DMS114 treated with DMSO at 0.1 percent for 48 hours (cell line): ENCODE data around the gene FRMD4A.

Source experiments
- DNase-seq: peaks from one replicate; lab custom pipeline; 2025; ENCODE audit not compliant: unreplicated experiment; lab: John Stamatoyannopoulos, UW

FRMD4A gene

DNA sequence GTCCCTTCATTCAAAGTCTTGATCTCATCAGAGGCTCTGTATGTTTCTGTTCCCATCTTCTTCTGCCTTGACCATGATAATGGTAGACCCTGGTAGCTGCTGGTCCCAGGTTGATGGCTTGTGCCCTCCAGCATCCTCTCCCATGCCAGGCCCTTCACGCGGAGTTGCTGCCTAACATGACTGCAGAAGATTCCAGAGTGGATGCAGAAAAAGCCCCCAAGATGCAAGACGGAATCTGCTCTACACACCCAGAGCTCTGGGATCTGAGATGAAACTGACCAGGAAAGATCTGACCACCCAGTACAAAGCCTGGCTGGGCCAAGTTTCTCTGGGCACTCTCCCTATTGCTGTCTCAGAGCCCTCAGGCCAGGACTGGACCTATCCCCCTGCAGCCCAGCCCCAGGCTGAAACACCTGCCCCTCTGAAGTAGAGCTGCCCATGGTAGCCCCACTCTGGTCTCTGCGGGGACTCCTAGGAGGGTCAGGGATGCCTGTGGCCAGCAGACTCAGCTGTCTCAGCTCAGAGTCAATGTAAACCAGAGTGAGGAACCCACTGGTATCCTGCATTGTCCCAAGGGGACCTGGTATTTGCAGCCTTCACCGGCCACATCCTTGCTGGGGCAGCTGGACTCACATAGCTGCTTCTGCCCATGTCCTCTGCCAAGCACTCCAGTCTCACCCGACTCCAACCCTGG lies 9.5 kb upstream of the FRMD4A start:
- no peak for DNase-seq

- DNase-seq = no peak
Observed at GRCh38 chr10:14336736-14337135, 6.0 kb upstream of the FRMD4A start.

DNA sequence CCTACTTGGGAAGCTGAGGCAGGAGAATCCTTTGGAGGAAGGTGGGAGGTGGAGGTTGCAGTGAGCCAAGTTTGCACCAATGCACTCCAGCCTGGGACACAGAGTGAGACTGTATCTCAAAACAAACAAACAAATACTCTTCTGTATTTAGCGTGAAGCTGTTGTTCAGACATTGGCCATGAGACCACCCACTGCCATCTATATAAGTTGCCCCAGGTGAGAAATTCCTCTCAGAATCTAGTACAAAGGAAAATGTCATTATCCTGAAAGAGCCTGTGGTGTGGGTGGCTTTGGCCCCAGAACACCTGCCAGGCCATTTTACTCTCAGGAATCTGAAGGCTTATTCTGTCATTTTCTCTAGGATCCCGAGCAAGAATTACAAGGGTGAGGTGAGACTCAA lies 4.0 kb upstream of the FRMD4A start:
- no peak for DNase-seq

- DNase-seq = no peak
Observed at GRCh38 chr10:14333606-14334005, 2.9 kb upstream of the FRMD4A start.

- DNase-seq = no peak
Observed at GRCh38 chr10:14332903-14333302, 2.2 kb upstream of the FRMD4A start.

DNA sequence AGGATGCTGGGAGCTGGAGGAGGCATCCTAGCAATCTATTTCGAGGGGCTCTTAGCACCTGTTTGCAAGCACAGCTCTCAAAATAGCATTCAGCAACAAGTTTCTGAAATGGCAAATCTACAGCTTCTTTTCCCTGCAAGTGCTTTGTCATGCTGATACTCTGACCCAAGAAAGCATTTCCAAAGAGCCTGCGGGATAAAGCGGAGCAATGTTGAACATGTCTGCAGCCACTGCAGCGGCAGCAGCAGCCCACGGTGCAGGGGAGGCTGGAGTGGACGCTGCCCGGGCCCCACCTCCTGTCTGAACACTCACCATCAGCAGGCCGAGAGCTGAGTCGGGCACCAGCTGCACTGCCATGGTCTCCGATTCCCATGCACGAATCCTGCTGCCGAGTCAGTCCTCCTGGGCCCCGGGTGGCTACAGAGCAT lies 964 bp downstream of the FRMD4A start:
- DNase-seq = no peak

DNA sequence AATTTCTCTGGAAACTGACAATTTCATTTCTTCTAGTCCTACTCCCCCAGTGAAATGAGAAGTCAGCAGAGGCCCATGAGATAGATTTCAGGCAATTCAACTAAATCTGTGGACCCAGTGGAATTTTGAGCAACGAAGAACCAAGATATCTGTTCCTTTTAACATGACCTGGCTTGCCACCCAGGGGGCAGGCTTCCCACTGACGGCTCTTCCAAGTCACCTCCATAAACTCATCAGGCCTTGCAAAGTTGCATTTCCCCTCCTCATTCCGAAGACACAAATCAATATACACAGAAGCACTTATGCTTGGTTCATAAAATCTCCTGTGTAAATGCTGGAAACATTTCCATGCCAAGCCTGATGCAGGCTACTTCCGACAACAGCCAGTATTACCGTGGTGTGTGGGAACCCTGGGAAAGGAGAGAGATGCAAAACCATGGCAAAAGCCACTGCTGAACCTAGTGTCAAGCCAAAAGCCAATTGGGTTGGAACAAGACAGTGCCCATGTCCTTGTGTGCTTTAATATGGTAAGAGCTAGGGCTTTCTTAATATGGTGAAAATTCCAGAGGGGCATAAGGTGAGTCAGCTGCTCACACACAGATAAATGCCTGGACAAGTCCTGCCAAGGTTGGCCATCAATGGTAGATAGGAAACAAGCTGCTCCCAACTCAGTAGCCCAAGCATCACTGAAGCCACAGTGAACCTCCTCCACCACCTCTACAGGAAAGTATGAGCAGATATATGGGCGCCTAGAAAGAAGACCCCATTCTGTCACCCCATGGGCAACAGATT lies 1.6 kb downstream of the FRMD4A start:
- DNase-seq = no peak

DNA sequence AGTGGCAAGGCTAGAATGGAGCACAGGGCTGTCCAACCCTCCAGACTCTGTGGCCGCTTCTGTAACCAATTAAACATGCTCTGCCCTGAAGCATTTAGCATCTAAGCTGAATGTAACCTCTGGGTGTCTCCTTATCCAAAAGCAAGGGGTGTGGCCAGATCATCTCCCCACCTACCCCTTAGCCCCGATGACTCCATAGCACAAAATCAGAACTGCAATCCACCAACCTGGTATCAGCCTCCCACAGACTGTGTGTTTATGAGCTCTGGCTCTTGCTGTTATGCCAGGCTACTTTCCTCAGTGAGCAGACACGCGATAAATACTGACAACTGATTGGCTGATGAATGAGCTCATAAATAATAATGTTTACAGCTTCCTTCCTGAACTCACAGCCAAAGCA lies 3.2 kb downstream of the FRMD4A start:
- DNase-seq = no peak

- DNase-seq = no peak
Observed at GRCh38 chr10:14326581-14326980, 4.1 kb downstream of the FRMD4A start.

GRCh38 chr10:14325325-14325955 lies 5.3 kb downstream of the FRMD4A start:
- DNase-seq = no peak

DNA sequence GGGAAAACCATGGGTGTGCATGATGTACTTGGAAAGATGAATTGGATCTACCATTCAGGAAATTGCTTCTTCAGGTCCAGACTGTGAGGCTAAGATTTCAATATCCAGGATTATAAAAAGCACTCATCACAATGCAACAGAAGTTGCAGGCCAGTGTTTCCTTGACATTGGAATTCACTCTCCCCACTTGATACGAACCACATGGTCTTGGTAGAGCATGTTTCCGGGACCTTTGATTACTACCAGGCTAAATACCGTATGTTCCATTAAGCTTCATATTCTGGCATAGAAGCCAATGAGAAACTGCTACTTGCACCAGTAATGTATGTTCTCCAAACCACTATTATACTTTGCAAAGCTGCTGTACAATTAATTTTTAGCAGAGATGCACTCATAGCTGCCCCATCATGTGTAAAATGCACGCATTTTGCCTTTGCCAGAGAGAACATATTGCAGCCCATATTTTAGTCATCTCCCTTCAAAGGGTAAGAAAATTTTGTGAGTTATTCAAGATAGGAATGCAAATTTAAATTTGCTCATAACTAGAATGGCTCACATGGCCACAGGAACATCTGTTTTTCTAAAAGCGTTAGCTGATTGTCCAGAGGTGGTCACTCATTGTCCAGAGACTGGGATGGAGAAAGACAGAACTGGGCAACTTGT lies 8.1 kb downstream of the FRMD4A start:
- no peak for DNase-seq

DNA sequence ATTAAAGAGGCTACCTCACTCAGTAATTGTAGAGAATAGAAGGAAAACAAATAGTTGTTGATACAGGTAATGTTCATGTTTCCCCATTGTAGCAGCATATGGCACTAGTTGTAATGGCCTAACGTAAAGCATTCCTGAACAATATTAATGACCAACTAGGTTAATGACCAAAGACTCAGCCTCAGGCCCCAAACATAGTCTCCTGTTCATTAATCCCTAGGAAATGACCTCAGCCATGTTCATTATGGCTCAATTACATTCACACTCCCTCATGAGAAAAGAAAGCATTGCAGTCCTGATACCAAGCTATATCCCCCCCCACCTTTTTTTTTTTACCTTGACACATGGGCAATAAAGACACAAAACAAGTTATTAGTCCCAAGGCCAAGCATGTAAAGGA lies 12.7 kb downstream of the FRMD4A start:
- DNase-seq = no peak

- no peak for DNase-seq
Observed at GRCh38 chr10:14312014-14312413, 18.7 kb downstream of the FRMD4A start.

DNA sequence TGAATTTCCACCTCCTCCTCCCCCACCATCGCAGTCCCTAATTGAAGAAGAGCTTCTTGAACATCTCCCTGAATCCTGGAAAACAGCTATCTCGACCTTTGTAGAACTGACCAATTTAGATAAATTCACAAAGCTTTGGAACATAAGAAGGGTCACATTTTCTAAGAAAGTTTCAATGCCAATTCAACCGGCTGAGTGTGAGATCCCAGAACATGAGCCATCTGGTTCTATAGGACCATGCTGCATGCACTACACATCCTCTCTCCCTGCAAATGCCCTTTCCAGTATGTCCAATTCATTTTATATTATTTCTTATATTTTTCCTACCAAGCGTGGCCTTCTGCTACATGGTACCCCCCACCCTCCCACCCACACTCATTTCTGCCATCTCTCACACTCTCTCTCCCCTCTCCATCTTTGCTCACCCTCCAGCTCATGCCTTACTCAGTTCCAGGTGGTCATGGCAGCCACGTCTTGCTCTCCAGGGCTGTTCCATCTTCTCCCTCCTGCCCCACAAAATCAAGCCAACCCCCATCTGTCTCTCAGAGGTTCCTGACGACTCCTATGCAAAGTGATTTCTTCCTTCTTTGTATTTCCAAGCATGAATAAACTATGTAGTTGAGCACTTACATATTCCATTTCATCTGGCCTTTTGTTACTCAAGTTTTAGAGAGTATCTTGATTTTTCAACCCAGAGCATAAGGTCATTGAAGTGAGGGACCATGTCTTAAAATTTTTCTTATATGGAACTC lies 19.3 kb downstream of the FRMD4A start:
- DNase-seq = no peak

GRCh38 chr10:14309593-14309992 lies 21.1 kb downstream of the FRMD4A start:
- no peak for DNase-seq

DNA sequence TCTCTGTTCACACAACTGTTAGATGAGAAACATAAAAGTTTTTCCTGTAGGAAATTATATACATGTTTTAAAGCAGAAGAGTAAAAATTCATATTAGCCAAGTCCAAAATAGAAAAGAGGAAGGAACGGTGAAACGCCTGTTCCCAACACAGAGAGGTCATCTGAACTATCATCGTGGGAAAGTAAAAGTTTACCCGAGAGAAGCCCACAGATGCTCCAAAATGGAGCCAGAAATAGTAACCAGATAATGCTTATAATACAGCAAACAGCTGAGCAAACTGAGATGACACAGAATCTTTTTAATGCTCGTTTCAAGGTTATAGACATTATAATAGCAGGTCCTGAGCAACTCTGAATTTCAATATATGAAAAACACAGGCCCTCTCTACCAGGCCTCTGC lies 24.5 kb downstream of the FRMD4A start:
- DNase-seq = no peak

DNA sequence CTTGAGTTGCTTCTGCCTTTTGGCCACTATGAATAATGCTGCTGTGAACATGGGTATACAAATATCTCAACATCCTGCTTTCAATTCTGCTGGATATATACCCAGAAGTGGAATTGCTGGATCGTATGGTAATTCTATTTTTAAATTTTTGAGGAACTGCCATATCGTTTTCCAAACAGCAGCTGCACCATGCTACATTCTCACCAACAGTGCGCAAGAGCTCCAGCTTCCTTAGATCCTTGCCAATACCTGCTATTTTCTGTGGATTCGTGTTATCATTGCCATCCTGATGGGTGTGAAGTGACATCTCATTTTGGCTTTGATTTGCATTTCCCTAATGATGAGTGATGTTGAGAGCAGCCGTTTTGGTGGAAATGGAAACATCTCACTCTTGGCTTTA lies 26.7 kb downstream of the FRMD4A start:
- no peak for DNase-seq

DNA sequence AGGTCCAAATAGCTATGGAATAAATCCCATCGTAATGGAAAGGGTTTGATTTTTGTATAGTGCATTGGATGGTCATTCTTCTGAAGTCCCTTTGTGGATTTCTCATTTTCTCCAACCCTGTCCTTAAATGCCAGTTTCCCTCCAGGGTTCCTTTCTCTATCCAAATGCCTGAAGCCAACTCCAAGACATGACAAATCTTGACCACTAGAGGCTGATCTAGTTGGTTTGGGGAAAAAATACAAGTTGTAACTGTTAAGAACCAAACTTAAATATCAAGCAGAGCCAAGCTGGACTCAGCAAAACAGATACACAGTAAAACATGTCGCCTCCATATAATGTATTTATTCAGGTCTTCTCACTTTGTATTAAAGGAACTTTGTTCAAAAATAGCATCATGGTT lies 28.7 kb downstream of the FRMD4A start:
- DNase-seq = no peak

DNA sequence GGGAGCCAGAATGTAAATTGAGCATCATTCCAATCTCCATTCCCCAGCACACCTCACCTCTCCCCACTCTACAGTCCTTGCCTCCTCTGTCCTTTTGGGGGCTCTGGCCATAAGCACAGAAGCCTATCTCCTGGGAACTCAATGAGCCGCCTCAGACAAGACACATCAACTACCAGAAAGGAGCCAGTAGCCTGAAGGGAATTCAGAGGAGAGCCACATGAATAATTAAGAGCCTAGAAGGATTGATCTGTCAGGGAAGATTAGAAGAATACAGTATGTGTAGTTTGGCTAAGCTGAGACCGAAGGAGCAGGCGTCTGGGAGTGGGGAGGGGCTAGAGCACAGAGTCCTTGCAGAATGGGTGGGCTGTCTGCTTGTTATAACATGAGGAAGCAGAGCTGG lies 31.2 kb downstream of the FRMD4A start:
- no peak for DNase-seq

DNA sequence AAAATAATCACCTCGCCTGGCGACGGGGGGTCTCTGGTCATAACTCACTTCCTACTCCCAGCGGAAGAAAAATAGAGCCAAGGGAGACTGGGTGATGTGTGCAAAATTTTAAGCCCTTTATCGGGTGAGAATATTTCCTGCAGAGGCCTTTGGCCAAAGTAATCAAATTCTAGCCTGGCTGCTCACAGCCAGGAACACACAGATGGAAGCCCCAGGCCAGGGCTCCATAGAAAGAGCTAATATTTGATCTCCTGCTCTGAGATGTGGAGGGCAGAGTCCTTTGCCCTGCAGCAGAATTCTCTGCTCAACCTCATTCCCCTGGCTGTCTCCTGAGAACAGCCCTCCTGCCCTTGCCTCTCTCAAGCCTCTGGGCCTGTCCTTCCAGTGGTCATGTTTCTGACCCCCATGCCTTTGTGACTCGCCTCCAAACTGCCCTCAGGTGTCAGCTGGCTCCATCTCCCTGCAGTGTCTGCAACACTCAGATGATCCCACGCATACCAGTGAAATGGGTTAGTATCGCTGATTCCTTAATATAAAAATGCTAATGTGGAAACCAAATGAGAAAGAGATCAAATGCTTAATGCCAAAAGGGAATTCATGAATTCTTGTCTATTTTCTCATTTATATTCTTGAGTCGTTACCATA lies 34.5 kb downstream of the FRMD4A start:
- DNase-seq = no peak
